Smooth muscle cell (in vitro differentiated cells): ENCODE measurements around the gene DOCK7. TPM values are rescaled to one million over a fixed set of nuclear protein-coding genes. Genes with fewer than 3 reads are reported as not detected.

Source experiments
- DNase-seq: peaks from one replicate; lab custom pipeline; 2025; ENCODE audit not compliant: unreplicated experiment; lab: John Stamatoyannopoulos, UW
- H2AFZ ChIP-seq: fragments of 200-600 bp; sonication (generic); 2 replicates; pipeline ENCODE4 v1.6.0; 2016; ENCODE audit warnings: antibody characterized with exemption, low read depth, mild to moderate bottlenecking
- H3F3A ChIP-seq: fragments of 200-600 bp; sonication (generic); 2 replicates; pipeline ENCODE4 v1.6.0; 2017; ENCODE audit warnings: antibody characterized with exemption, low read depth
- H3K27ac ChIP-seq: fragments of 200-600 bp; sonication (generic); 2 replicates; pipeline ENCODE4 v1.5.1; 2016; ENCODE audit warnings: low read depth, mild to moderate bottlenecking
- H3K27me3 ChIP-seq: fragments of 200-600 bp; sonication (generic); 2 replicates; pipeline ENCODE4 v1.6.1; 2016; ENCODE audit warnings: low read depth, mild to moderate bottlenecking
- H3K36me3 ChIP-seq: fragments of 200-600 bp; sonication (generic); 2 replicates; pipeline ENCODE4 v1.5.1; 2016; ENCODE audit warnings: low read depth
- H3K4me1 ChIP-seq: fragments of 200-600 bp; sonication (generic); 2 replicates; pipeline ENCODE4 v1.5.1; 2016; ENCODE audit warnings: low read depth
- H3K4me2 ChIP-seq: fragments of 200-600 bp; sonication (generic); 2 replicates; pipeline ENCODE4 v1.6.0; 2016; ENCODE audit warnings: mild to moderate bottlenecking
- H3K4me3 ChIP-seq: fragments of 200-600 bp; sonication (generic); 2 replicates; pipeline ENCODE4 v1.5.1; 2016; ENCODE audit warnings: mild to moderate bottlenecking
- H3K79me2 ChIP-seq: fragments of 200-600 bp; sonication (generic); 2 replicates; pipeline ENCODE4 v1.6.0; 2016; ENCODE audit warnings: low read depth, mild to moderate bottlenecking
- H3K9ac ChIP-seq: fragments of 200-600 bp; sonication (generic); 2 replicates; pipeline ENCODE4 v1.6.0; 2016; ENCODE audit warnings: low read depth
- H3K9me3 ChIP-seq: fragments of 200-600 bp; sonication (generic); replicated peaks from 2 replicates; pipeline ENCODE4 v1.5.1; 2016; ENCODE audit warnings: low read depth
- H4K20me1 ChIP-seq: fragments of 200-600 bp; sonication (generic); 2 replicates; pipeline ENCODE4 v1.6.0; 2016; ENCODE audit warnings: low read depth
- CTCF ChIP-seq: fragments of 200-600 bp; sonication (generic); IDR thresholded peaks from 2 replicates; pipeline ENCODE4 v1.5.1; 2017; ENCODE audit warnings: borderline replicate concordance, mild to moderate bottlenecking, antibody characterized with exemption; ENCODE audit not compliant: insufficient read depth, poor library complexity, severe bottlenecking
- WGBS: methylation state at CpG from one replicate; pipeline ENCODE4 v1.1.7; 2016; ENCODE audit warnings: low lambda C conversion rate; 5-methylcytosine and 5-hydroxymethylcytosine counted together
- polyA plus RNA-seq: library from polyadenylated mRNA; unstranded; fragments of >200 nt; fragmentation: Nextera tagmentation; extraction: Ambion mirVana; gene quantifications from 2 replicates; pipeline ENCODE4 v1.2.1, GENCODE V29; 2016
- total RNA-seq: library from RNA; depleted of rRNA; stranded (reverse); fragments of >200 nt; gene quantifications from 2 replicates; pipeline ENCODE4 v1.2.3, GENCODE V29; 2014

DOCK7 gene
- total and polyA plus RNA-seq, 2 experiments from 2014 or later: 19.6 to 81.3 TPM

- H3K4me2 ChIP-seq: no peak overlapping the region
- H3K79me2 ChIP-seq: no peaks in the 10 kb centered on the region
- H3K4me3 ChIP-seq: no peak overlapping the region
- DNase-seq: no peak
- H3K9me3 ChIP-seq: no peaks in the 10 kb centered on the region
- no peak overlapping the region for H2AFZ ChIP-seq
- H3K36me3 ChIP-seq: peaks cover 9% of the 10 kb centered on the region
- H3F3A ChIP-seq: no peaks in the 10 kb centered on the region
- H4K20me1 ChIP-seq: no peaks in the 10 kb centered on the region
- H3K4me1 ChIP-seq: no peaks in the 10 kb centered on the region
- no peak overlapping the region for H3K27ac ChIP-seq
- no peaks in the 10 kb centered on the region for H3K27me3 ChIP-seq
- no peak overlapping the region for H3K9ac ChIP-seq
- no peak for TF ChIP-seq CTCF
Measured at GRCh38 chr1:62500210-62500609, 188.0 kb downstream of the DOCK7 start.

DNA sequence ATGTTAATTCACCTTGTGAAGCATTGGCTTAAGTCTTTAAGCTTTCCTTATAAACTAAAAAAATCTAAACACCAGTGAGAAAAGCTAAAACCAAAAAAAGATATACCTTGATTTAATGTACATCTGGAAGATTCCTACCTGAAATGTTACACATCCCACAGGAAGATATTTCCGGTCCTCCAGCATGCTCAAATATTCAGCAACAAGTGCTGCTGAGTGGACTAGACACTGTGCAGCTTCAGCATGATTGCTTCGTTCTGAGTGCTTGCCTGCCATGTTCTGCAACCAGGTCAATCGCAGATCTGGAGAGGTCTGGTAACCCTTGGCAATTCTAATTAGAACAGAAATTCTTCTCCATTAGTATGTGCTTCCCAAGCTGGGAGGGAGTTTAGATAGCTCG lies 194.0 kb downstream of the DOCK7 start:
- Histone ChIP-seq H3K27me3 (no peaks in the 10 kb centered on the region), H3K4me1 (no peaks in the 10 kb centered on the region), H3K4me3 (no peak overlapping the region), H3K79me2 (no peaks in the 10 kb centered on the region), H2AFZ (no peak overlapping the region), H3K36me3 (peaks cover 15% of the 10 kb centered on the region), H3F3A (no peaks in the 10 kb centered on the region), H3K4me2 (no peak overlapping the region), H3K9ac (no peak overlapping the region), H4K20me1 (no peaks in the 10 kb centered on the region), H3K9me3 (no peaks in the 10 kb centered on the region), H3K27ac (no peak overlapping the region)
- DNase-seq: no peak
- 98% methylated on average over 4 of the region's 4 CpGs for WGBS
- TF ChIP-seq CTCF: no peak

DNA sequence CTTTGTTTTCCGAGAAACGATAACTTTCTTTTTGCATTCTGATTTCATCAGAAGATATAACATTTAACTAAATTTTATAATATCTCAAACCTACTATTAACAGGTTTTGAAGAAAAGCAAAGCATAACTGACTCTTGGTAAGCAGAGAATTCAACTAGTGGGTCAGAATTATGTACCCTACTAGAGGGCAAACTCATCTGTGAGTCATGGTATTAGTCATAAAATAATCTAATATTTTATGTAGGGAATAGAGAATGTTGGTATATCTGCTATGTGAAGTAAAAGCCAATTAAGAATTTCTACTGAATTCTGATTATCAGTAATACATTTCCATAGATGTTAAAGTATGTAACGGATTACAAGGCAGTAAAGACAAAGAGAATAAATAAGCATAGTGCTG lies 194.5 kb downstream of the DOCK7 start:
- Histone ChIP-seq H3K4me2 (no peak overlapping the region), H3K79me2 (no peaks in the 10 kb centered on the region), H3K36me3 (peaks cover 18% of the 10 kb centered on the region), H3K27ac (no peak overlapping the region), H2AFZ (no peak overlapping the region), H3K9me3 (no peaks in the 10 kb centered on the region), H4K20me1 (no peaks in the 10 kb centered on the region), H3F3A (no peaks in the 10 kb centered on the region), H3K27me3 (no peaks in the 10 kb centered on the region), H3K9ac (no peak overlapping the region), H3K4me3 (no peak overlapping the region), H3K4me1 (no peaks in the 10 kb centered on the region)
- 96% methylated on average over 3 of the region's 3 CpGs for whole genome bisulfite sequencing
- TF ChIP-seq CTCF: no peak
- no peak for DNase-seq

- Histone ChIP-seq H3K9me3 (no peaks in the 10 kb centered on the region), H3K9ac (no peak overlapping the region), H3K4me1 (peaks cover 11% of the 10 kb centered on the region), H3K36me3 (peaks cover 19% of the 10 kb centered on the region), H3K4me2 (no peak overlapping the region), H3F3A (no peaks in the 10 kb centered on the region), H4K20me1 (no peaks in the 10 kb centered on the region), H2AFZ (no peak overlapping the region), H3K27ac (no peak overlapping the region), H3K27me3 (no peaks in the 10 kb centered on the region), H3K4me3 (no peak overlapping the region), H3K79me2 (no peaks in the 10 kb centered on the region)
- no peak for DNase-seq
- 97% methylated on average over 2 of the region's 2 CpGs for WGBS
- no peak for TF ChIP-seq CTCF
Measured at GRCh38 chr1:62492521-62492920, 195.7 kb downstream of the DOCK7 start.
